Esophagus squamous epithelium (tissue), 4 donors: ENCODE measurements around the gene AFP.

Source experiments
- POLR2A ChIP-seq, 4 donors: fragments of 450-650 bp; IDR thresholded peaks; one replicate each; pipeline ENCODE4 v1.6.1; 2017; ENCODE audit warnings: antibody characterized with exemption in 4 of 4, mild to moderate bottlenecking in 4 of 4, moderate library complexity in 3 of 4
- TF ChIP-seq, protein P1 (sequence below), 6 experiments: fragments of 450-650 bp in 4 of 6; fragments of 200-600 bp in 2 of 6; sonication (generic) in 2 of 6; IDR thresholded peaks; one replicate each; pipeline ENCODE4 v1.5.1; 2016 to 2019; ENCODE audit warnings: antibody characterized with exemption in 6 of 6, mild to moderate bottlenecking in 4 of 6, moderate library complexity in 4 of 6

GRCh38 chr4:73388887-73389286, 47.1 kb upstream of the AFP start:
- TF ChIP-seq, protein P1, sequence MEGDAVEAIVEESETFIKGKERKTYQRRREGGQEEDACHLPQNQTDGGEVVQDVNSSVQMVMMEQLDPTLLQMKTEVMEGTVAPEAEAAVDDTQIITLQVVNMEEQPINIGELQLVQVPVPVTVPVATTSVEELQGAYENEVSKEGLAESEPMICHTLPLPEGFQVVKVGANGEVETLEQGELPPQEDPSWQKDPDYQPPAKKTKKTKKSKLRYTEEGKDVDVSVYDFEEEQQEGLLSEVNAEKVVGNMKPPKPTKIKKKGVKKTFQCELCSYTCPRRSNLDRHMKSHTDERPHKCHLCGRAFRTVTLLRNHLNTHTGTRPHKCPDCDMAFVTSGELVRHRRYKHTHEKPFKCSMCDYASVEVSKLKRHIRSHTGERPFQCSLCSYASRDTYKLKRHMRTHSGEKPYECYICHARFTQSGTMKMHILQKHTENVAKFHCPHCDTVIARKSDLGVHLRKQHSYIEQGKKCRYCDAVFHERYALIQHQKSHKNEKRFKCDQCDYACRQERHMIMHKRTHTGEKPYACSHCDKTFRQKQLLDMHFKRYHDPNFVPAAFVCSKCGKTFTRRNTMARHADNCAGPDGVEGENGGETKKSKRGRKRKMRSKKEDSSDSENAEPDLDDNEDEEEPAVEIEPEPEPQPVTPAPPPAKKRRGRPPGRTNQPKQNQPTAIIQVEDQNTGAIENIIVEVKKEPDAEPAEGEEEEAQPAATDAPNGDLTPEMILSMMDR (IDR thresholded peaks at IDR 0.05) = no peak
- no peak for TF ChIP-seq POLR2A (IDR thresholded peaks at IDR 0.05)
